Endothelial cell of umbilical vein (primary cell): Measurements from ENCODE around the gene SCGB2B2. TPM values are rescaled to one million over a fixed set of nuclear protein-coding genes. Genes with fewer than 3 reads are reported as not detected.

Experiments used
- BruUV-seq: library from RNA; stranded (reverse); fragments of 400-500 nt; replicated peaks from 2 replicates; lab custom pipeline; 2021; lab: Mats Ljungman, UMichigan
- CTCF ChIA-PET: fragments of 300-600, 350-600 bp; sonication (Branson Sonifier 250); formaldehyde crosslinking; loops from one replicate; lab custom pipeline; 2021; ENCODE audit warnings: antibody characterized with exemption, inconsistent platforms; lab: Charles Lee
- POLR2A ChIA-PET: fragments of 300-600, 350-600 bp; sonication (Branson Sonifier 250); formaldehyde crosslinking; loops from one replicate; lab custom pipeline; 2021; ENCODE audit warnings: antibody characterized with exemption, inconsistent platforms; lab: Charles Lee
- DNase-seq: peaks from one replicate; pipeline ENCODE4 v3.0.0-alpha.2; 2011; ENCODE audit warnings: low read depth, low spot score
- FAIRE-seq: peaks from 2 replicates; lab custom pipeline; 2011; peaks lifted over from hg19 to GRCh38; lab: Jason Lieb, UNC
- H2AFZ ChIP-seq: 2 replicates; pipeline ENCODE4 v1.6.0; 2012; ENCODE audit warnings: low read depth, low read length, control low read depth, inconsistent platforms
- H3K27ac ChIP-seq: 2 replicates; pipeline ENCODE4 v1.5.1; 2011; ENCODE audit warnings: low read depth, mild to moderate bottlenecking, control low read depth, low read length, moderate library complexity; ENCODE audit not compliant: insufficient read depth
- H3K27me3 ChIP-seq, 2 experiments: 2 replicates each; pipeline versions ENCODE4 v1.6.0 to v1.6.1; 2011; ENCODE audit warnings: low read length in 2 of 2, mixed read lengths in 1 of 2; ENCODE audit not compliant: control insufficient read depth in 2 of 2, insufficient read depth in 2 of 2
- H3K36me3 ChIP-seq, 2 experiments: 2 replicates in 1 of 2; 3 replicates in 1 of 2; pipeline ENCODE4 v1.5.1; 2011; ENCODE audit warnings: low read length in 2 of 2, mild to moderate bottlenecking in 1 of 2, moderate library complexity in 1 of 2; ENCODE audit not compliant: control insufficient read depth in 2 of 2, insufficient read depth in 2 of 2; ENCODE audit errors: extremely low read depth in 1 of 2
- H3K4me1 ChIP-seq: 3 replicates; pipeline ENCODE4 v1.5.1; 2011; ENCODE audit warnings: mild to moderate bottlenecking, low read length; ENCODE audit not compliant: control insufficient read depth, insufficient read depth; ENCODE audit errors: extremely low read depth
- H3K4me2 ChIP-seq: 2 replicates; pipeline ENCODE4 v1.6.1; 2011; ENCODE audit warnings: low read length, control low read depth, mixed read lengths; ENCODE audit not compliant: insufficient read depth
- H3K4me3 ChIP-seq, 3 experiments: fragments of 200-600 bp in 1 of 3; sonication (generic), shearing (Covaris generic) in 1 of 3; replicated peaks in 1 of 3; 2 replicates each; pipeline ENCODE4 v1.5.1; 2011 to 2016; ENCODE audit warnings: control low read depth in 3 of 3, low read length in 3 of 3, mild to moderate bottlenecking in 2 of 3, inconsistent platforms in 1 of 3, low read depth in 1 of 3, moderate library complexity in 1 of 3; ENCODE audit not compliant: insufficient read depth in 1 of 3
- H3K79me2 ChIP-seq: 2 replicates; pipeline ENCODE4 v1.6.0; 2012; ENCODE audit warnings: low read length, inconsistent platforms; ENCODE audit not compliant: control insufficient read depth, insufficient read depth
- H3K9ac ChIP-seq: replicated peaks from 2 replicates; pipeline ENCODE3; 2011; ENCODE audit warnings: low read length, control low read depth; ENCODE audit not compliant: insufficient read depth; ENCODE audit errors: extremely low read depth
- H3K9me1 ChIP-seq: replicated peaks from 3 replicates; pipeline ENCODE4 v1.6.0; 2011; ENCODE audit warnings: mild to moderate bottlenecking, low read length; ENCODE audit not compliant: control insufficient read depth, insufficient read depth; ENCODE audit errors: extremely low read depth
- H3K9me3 ChIP-seq: replicated peaks from 2 replicates; pipeline ENCODE4 v1.5.1; 2012; ENCODE audit warnings: low read length, inconsistent platforms; ENCODE audit not compliant: control insufficient read depth, insufficient read depth
- H4K20me1 ChIP-seq: replicated peaks from 2 replicates; pipeline ENCODE3; 2011; ENCODE audit warnings: mild to moderate bottlenecking, low read length; ENCODE audit not compliant: control insufficient read depth, insufficient read depth; ENCODE audit errors: extremely low read depth
- CTCF ChIP-seq, 2 donors: IDR thresholded peaks; 1 replicate in 1 of 2; 2 replicates in 1 of 2; pipeline ENCODE4 v1.5.1; 2011; ENCODE audit warnings: low read length in 2 of 2, mild to moderate bottlenecking in 2 of 2, moderate library complexity in 2 of 2, control low read depth in 1 of 2, inconsistent platforms in 1 of 2, low read depth in 1 of 2; ENCODE audit not compliant: insufficient read depth in 1 of 2; ENCODE audit errors: extremely low read depth in 1 of 2
- EZH2 ChIP-seq: IDR thresholded peaks from 2 replicates; pipeline ENCODE4 v1.6.1; 2012; ENCODE audit warnings: borderline replicate concordance, low read depth, mild to moderate bottlenecking, moderate library complexity, low read length, inconsistent platforms; ENCODE audit not compliant: severe bottlenecking
- FOS ChIP-seq: IDR thresholded peaks from 2 replicates; pipeline ENCODE4 v1.6.1; 2011; ENCODE audit warnings: mild to moderate bottlenecking, low read length, moderate library complexity, borderline replicate concordance; ENCODE audit not compliant: insufficient read depth
- GATA2 ChIP-seq: IDR thresholded peaks from 2 replicates; pipeline ENCODE4 v1.7.0; 2011; ENCODE audit warnings: low read depth, mild to moderate bottlenecking, moderate library complexity, mixed read lengths, low read length; ENCODE audit not compliant: insufficient read length, insufficient read depth
- JUN ChIP-seq: IDR thresholded peaks from 2 replicates; pipeline ENCODE4 v1.6.1; 2011; ENCODE audit warnings: borderline replicate concordance, low read depth; ENCODE audit not compliant: insufficient read length, insufficient read depth
- MAX ChIP-seq: IDR thresholded peaks from 2 replicates; pipeline ENCODE4 v1.6.1; 2011; ENCODE audit not compliant: insufficient read depth, insufficient read length
- MYC ChIP-seq: IDR thresholded peaks from one replicate; pipeline ENCODE4 v1.6.1; 2011; ENCODE audit warnings: mild to moderate bottlenecking, low read depth, low read length
- POLR2A ChIP-seq: IDR thresholded peaks from 2 replicates; pipeline ENCODE4 v1.6.1; 2012; ENCODE audit warnings: low read depth, mild to moderate bottlenecking, control low read depth, low read length
- POLR2AphosphoS5 ChIP-seq: IDR thresholded peaks from 2 replicates; pipeline ENCODE4 v1.6.1; 2012; ENCODE audit warnings: low read depth, mild to moderate bottlenecking, control low read depth, low read length, moderate library complexity; ENCODE audit not compliant: insufficient read depth
- dilution Hi-C: fragments of 300-500 bp; cut with MboI; formaldehyde crosslinking; loops from one replicate; pipeline ENCODE4 v1.15.0; 2019; ENCODE audit warnings: low sequenced_read_pairs; ENCODE audit not compliant: extremely low pct_ligation_motif_present
- intact Hi-C: fragments of 100-400 bp; cut with micrococcal nuclease; formaldehyde crosslinking; loops from one replicate; pipeline ENCODE4 v1.10.0; 2022
- polyA plus RNA-seq, 4 experiments: library from polyadenylated mRNA; depleted of rRNA in 3 of 4; stranded (reverse) in 3 of 4; unstranded in 1 of 4; fragments of >200 nt; gene quantifications; 2 replicates each; pipeline versions ENCODE4 v1.2.1 to v1.2.3, GENCODE V29; 2011 to 2012; ENCODE audit warnings: missing spikeins in 1 of 4
- total RNA-seq: library from RNA; stranded (reverse); gene quantifications from 2 replicates; pipeline ENCODE4 v1.2.3, GENCODE V29; 2021

The SCGB2B2 gene
- total and polyA plus RNA-seq, 2 donors (not counting 3 experiments of a cell fraction or from before 2014, with no cell fraction given): 0.07 to 0.49 TPM

GRCh38 chr19:34671972-34672371, 5.0 kb downstream of the SCGB2B2 start:
- Histone ChIP-seq H3K9me3 (no peaks in the 10 kb centered on the region), H3K4me1 (peaks cover 5% of the 10 kb centered on the region), H4K20me1 (no peaks in the 10 kb centered on the region), H3K9me1 (no peaks in the 10 kb centered on the region), H3K79me2 (no peaks in the 10 kb centered on the region), H3K9ac (no peak overlapping the region), H3K27me3 (peaks cover 0 to 2% of the 10 kb centered on the region in 2 experiments), H3K36me3 (no peaks in the 10 kb centered on the region), H3K4me3 (no peak overlapping the region), H3K27ac (no peak overlapping the region), H3K4me2 (no peak overlapping the region), H2AFZ (no peak overlapping the region)
- ChIA-PET CTCF (no interaction called here), POLR2A (no interaction called here)
- no peak for FAIRE-seq
- DNase-seq: no peak
- dilution Hi-C loops: no loop called here
- no TSS peak for BruUV-seq
- TF ChIP-seq GATA2: no peak
- intact Hi-C loops: no loop called here

GRCh38 chr19:34669305-34669704, 7.7 kb downstream of the SCGB2B2 start:
- intact Hi-C loops: no loop called here

More at GRCh38 chr19:34669305-34669704, 7.7 kb downstream of the SCGB2B2 start:
- dilution Hi-C loops: no loop called here
- Histone ChIP-seq H3K27me3 (peaks cover 0 to 2% of the 10 kb centered on the region in 2 experiments), H3K4me1 (no peaks in the 10 kb centered on the region), H3K4me2 (no peak overlapping the region), H4K20me1 (no peaks in the 10 kb centered on the region), H3K79me2 (no peaks in the 10 kb centered on the region), H3K4me3 (no peak overlapping the region), H3K27ac (no peak overlapping the region), H3K9me1 (no peaks in the 10 kb centered on the region), H3K9me3 (no peaks in the 10 kb centered on the region), H3K36me3 (no peaks in the 10 kb centered on the region), H3K9ac (no peak overlapping the region), H2AFZ (no peak overlapping the region)
- no peak for DNase-seq
- no TSS peak for BruUV-seq
- CTCF ChIA-PET: interaction anchor here (1.1 kb wide), 1 partner anchor 8 kb away, joined by 3 read pairs; the partner anchor contains the start of genes SCGB2B2 and ZNF302
- POLR2A ChIA-PET: no interaction called here
- TF ChIP-seq MYC: no peak
- TF ChIP-seq CTCF (IDR thresholded peaks at IDR 0.05; ENCODE audit: extremely low read depth in 1 of 2, insufficient read depth in 1 of 2, low read depth in 1 of 2, low read length in 2 of 2): no peak
- TF ChIP-seq GATA2: no peak
- TF ChIP-seq FOS: no peak
- no peak for TF ChIP-seq POLR2A
- TF ChIP-seq POLR2AphosphoS5: no peak
- TF ChIP-seq EZH2: no peak
- no peak for TF ChIP-seq MAX
- TF ChIP-seq JUN: no peak
- no peak for FAIRE-seq
